GM18517 (cell line): ENCODE data around the gene BLVRA.

ENCODE experiments used
- ATAC-seq: cut with Tn5 transposase; IDR thresholded peaks from one replicate; pipeline ENCODE4 v1.9.1; 2021; ENCODE audit warnings: mild to moderate bottlenecking, moderate library complexity; ENCODE audit not compliant: unreplicated experiment

The BLVRA gene

DNA sequence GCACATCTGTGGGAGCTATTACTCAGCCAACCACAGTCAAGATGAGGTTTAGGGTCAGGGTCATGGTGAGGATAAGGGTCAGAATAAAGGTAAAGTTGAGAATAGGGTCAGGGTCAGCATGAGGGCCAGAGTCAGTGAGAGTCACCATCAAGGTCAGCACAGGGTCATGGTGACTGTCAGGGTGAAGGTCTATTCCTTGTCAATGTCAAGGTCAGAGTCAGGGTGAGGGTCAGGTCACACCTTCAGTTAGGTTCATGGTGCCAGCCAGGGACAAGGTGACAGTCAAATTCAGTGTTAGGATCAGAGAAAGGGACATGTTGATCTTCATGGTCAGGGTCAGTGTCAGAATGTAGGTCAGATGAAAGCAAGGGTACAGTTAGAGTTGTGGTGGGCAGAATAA lies 96.7 kb downstream of the BLVRA start:
- no peak for ATAC-seq

DNA sequence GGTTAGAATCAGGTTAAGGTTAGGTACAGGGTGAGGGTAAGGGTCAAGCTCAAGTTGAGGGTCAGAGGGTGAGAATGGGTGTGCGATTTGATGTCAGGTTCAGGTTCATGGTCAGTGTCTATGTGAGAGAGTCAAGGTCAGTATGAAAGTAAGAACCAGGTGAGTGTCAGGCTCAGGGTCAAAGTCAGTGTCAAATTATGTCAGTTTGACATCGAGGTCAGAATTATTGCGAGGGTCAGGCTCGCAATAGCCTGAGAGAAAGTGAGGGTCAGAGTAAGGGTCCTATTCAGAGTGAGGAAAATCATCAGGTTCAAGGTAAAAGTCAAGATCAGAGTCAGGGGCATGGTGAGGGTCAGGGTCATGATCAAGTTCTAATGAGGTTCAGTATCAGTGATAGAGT lies 97.8 kb downstream of the BLVRA start:
- ATAC-seq = no peak
